ENCODE results near the gene PDE1A. TPM values are rescaled to one million over a fixed set of nuclear protein-coding genes. Genes with fewer than 3 reads are reported as not detected.

The PDE1A gene
- total RNA-seq, 1 experiment from 2014 or later, result not detected

GRCh38 chr2:182245963-182246362, 180.9 kb downstream of the PDE1A start:
- Histone ChIP-seq H3K9me3 (ENCODE audit: low read length) (no peaks in the 10 kb centered on the region), H3K27ac (ENCODE audit: low read length) (peak overlapping the region; percentile 28; the same call in 1 of the 2 replicates), H3K4me1 (ENCODE audit: insufficient read depth, low read length) (peaks cover 13% of the 10 kb centered on the region), H3K9me2 (replicated peaks; ENCODE audit: low read length) (no peaks in the 10 kb centered on the region), H3K36me3 (ENCODE audit: low read depth, low read length) (no peaks in the 10 kb centered on the region), H3F3A (ENCODE audit: low read length, unreplicated experiment) (no peaks in the 10 kb centered on the region), H4K20me1 (ENCODE audit: low read length) (no peaks in the 10 kb centered on the region), H3K9ac (ENCODE audit: low read length) (no peak overlapping the region), H2AFZ (ENCODE audit: low read length) (no peak overlapping the region), H3K4me3 (ENCODE audit: low read length) (no peak overlapping the region), H3K27me3 (ENCODE audit: low read length) (no peaks in the 10 kb centered on the region), H3K4me2 (ENCODE audit: low read length) (0 out of 2 replicates have a peak overlapping the region, but pooled peaks have one; percentile 11), H3K79me2 (ENCODE audit: low read length) (no peaks in the 10 kb centered on the region)
- POLR2A ChIA-PET (ENCODE audit: unreplicated experiment), result no interaction called here
- TF ChIP-seq EZH2phosphoT487 (IDR thresholded peaks at IDR 0.05; ENCODE audit: borderline replicate concordance, low read length) (no peak), EZH2 (IDR thresholded peaks at IDR 0.05; ENCODE audit: low read length, unreplicated experiment) (no peak)
- TF ChIP-seq, protein P1, sequence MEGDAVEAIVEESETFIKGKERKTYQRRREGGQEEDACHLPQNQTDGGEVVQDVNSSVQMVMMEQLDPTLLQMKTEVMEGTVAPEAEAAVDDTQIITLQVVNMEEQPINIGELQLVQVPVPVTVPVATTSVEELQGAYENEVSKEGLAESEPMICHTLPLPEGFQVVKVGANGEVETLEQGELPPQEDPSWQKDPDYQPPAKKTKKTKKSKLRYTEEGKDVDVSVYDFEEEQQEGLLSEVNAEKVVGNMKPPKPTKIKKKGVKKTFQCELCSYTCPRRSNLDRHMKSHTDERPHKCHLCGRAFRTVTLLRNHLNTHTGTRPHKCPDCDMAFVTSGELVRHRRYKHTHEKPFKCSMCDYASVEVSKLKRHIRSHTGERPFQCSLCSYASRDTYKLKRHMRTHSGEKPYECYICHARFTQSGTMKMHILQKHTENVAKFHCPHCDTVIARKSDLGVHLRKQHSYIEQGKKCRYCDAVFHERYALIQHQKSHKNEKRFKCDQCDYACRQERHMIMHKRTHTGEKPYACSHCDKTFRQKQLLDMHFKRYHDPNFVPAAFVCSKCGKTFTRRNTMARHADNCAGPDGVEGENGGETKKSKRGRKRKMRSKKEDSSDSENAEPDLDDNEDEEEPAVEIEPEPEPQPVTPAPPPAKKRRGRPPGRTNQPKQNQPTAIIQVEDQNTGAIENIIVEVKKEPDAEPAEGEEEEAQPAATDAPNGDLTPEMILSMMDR (conservative IDR thresholded peaks at IDR 0.05; ENCODE audit: low read depth, low read length), result no peak
- DNase-seq (peak; percentile 85), ATAC-seq (peak; percentile 98)
- intact Hi-C loops (cut with micrococcal nuclease), result no loop called here
- BruUV-seq (replicated peaks), result no TSS peak
- CTCF ChIA-PET, result no interaction called here

GRCh38 chr2:182242609-182243008, 184.2 kb downstream of the PDE1A start:
- no peak overlapping the region for H3K4me3 ChIP-seq (ENCODE audit: low read length)
- peaks cover 13% of the 10 kb centered on the region for H3K4me1 ChIP-seq (ENCODE audit: insufficient read depth, low read length)
- H4K20me1 ChIP-seq (ENCODE audit: low read length), result no peaks in the 10 kb centered on the region
- H2AFZ ChIP-seq (ENCODE audit: low read length), result no peak overlapping the region
- H3K9me2 ChIP-seq (replicated peaks; ENCODE audit: low read length), result no peaks in the 10 kb centered on the region
- no peak for TF ChIP-seq EZH2phosphoT487 (IDR thresholded peaks at IDR 0.05; ENCODE audit: borderline replicate concordance, low read length)
- H3K27me3 ChIP-seq (ENCODE audit: low read length), result no peaks in the 10 kb centered on the region
- H3K9me3 ChIP-seq (ENCODE audit: low read length), result no peaks in the 10 kb centered on the region
- H3K36me3 ChIP-seq (ENCODE audit: low read depth, low read length), result no peaks in the 10 kb centered on the region
- H3K79me2 ChIP-seq (ENCODE audit: low read length), result no peaks in the 10 kb centered on the region
- no TSS peak for BruUV-seq (replicated peaks)
- CTCF ChIA-PET, result no interaction called here
- intact Hi-C loops (cut with micrococcal nuclease), result no loop called here
- H3K27ac ChIP-seq (ENCODE audit: low read length), result no peak overlapping the region
- ATAC-seq, result no peak
- no peak for DNase-seq
- no peaks in the 10 kb centered on the region for H3F3A ChIP-seq (ENCODE audit: low read length, unreplicated experiment)
- H3K9ac ChIP-seq (ENCODE audit: low read length), result no peak overlapping the region
- POLR2A ChIA-PET (ENCODE audit: unreplicated experiment), result no interaction called here
- H3K4me2 ChIP-seq (ENCODE audit: low read length), result no peak overlapping the region

DNA sequence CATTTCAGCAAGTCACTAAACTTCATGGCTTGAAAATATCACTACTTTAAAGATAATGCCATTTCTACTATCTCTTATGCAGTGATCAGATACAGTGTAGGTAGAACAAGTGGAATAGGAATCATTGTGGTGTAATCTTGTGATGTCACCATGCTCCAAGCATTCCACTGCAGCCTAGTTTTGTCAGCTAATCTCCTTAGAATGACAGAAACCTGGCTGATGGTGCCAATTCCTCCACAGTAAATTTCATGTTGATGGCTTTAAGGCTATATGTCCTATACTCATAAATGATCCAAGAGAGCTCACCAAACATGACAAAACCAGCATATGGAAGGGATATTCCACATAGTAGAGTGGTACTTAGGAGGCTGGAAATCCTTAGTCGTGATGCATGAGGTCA, 184.9 kb downstream of the PDE1A start:
- Histone ChIP-seq H3K4me1 (ENCODE audit: insufficient read depth, low read length) (peaks cover 13% of the 10 kb centered on the region), H3K79me2 (ENCODE audit: low read length) (no peaks in the 10 kb centered on the region), H3K4me3 (ENCODE audit: low read length) (no peak overlapping the region), H3K9me3 (ENCODE audit: low read length) (no peaks in the 10 kb centered on the region), H3K9ac (ENCODE audit: low read length) (no peak overlapping the region), H3F3A (ENCODE audit: low read length, unreplicated experiment) (no peaks in the 10 kb centered on the region), H3K4me2 (ENCODE audit: low read length) (no peak overlapping the region), H2AFZ (ENCODE audit: low read length) (no peak overlapping the region), H3K27ac (ENCODE audit: low read length) (no peak overlapping the region), H3K27me3 (ENCODE audit: low read length) (no peaks in the 10 kb centered on the region), H4K20me1 (ENCODE audit: low read length) (no peaks in the 10 kb centered on the region), H3K9me2 (replicated peaks; ENCODE audit: low read length) (no peaks in the 10 kb centered on the region), H3K36me3 (ENCODE audit: low read depth, low read length) (no peaks in the 10 kb centered on the region)
- POLR2A ChIA-PET (ENCODE audit: unreplicated experiment), result no interaction called here
- no peak for DNase-seq
- TF ChIP-seq EZH2phosphoT487 (IDR thresholded peaks at IDR 0.05; ENCODE audit: borderline replicate concordance, low read length), result no peak
- no peak for TF ChIP-seq EZH2 (IDR thresholded peaks at IDR 0.05; ENCODE audit: low read length, unreplicated experiment)
- TF ChIP-seq, protein P1 (conservative IDR thresholded peaks at IDR 0.05; ENCODE audit: low read depth, low read length), result no peak
- intact Hi-C loops (cut with micrococcal nuclease), result loop anchor here (2.0 kb wide), 1 partner anchor 409 kb away; no protein-coding TSS in a partner anchor
- no TSS peak for BruUV-seq (replicated peaks)
- CTCF ChIA-PET, result no interaction called here
- no peak for ATAC-seq

All from PC-3 (cell line).